Activated T-helper 1 cell treated with anti-CD3 and anti-CD28 coated beads, Interleukin-12 subunit alpha, Interleukin-12 subunit beta, Interleukin-2, Interleukin-4 antibody, amounts not matched to agents 30 ng/mL and 10 ng/mL and 1 ng/mL, durations not matched to agents 14 hours and 24 hours and 36 hours (primary cell): ENCODE data around the gene HOXA4. TPM values are rescaled to one million over a fixed set of nuclear protein-coding genes. Genes with fewer than 3 reads are reported as not detected.

Experiments
- DNase-seq: peaks from one replicate; pipeline ENCODE4 v3.0.0; 2021; ENCODE audit warnings: low spot score
- H3K27ac Mint-ChIP-seq: one replicate; pipeline ENCODE4 v1.8.0; 2021; ENCODE audit warnings: mild to moderate bottlenecking, mixed read lengths
- H3K27me3 Mint-ChIP-seq: one replicate; pipeline ENCODE4 v1.8.0; 2022; ENCODE audit warnings: mild to moderate bottlenecking, moderate library complexity, mixed read lengths; ENCODE audit not compliant: insufficient read depth
- H3K36me3 Mint-ChIP-seq: one replicate; pipeline ENCODE4 v1.8.0; 2021; ENCODE audit warnings: low read depth, mixed read lengths
- H3K4me1 Mint-ChIP-seq: one replicate; pipeline ENCODE4 v1.8.0; 2021; ENCODE audit warnings: low read depth, mixed read lengths
- H3K4me3 Mint-ChIP-seq: one replicate; pipeline ENCODE4 v1.8.0; 2021; ENCODE audit warnings: mild to moderate bottlenecking, moderate library complexity, mixed read lengths
- H3K9me3 Mint-ChIP-seq: one replicate; pipeline ENCODE4 v1.8.0; 2021; ENCODE audit warnings: mixed read lengths
- intact Hi-C: fragments of 100-400 bp; cut with micrococcal nuclease; formaldehyde crosslinking; loops from one replicate; pipeline ENCODE4 v1.15.1; 2024
- total RNA-seq: library from RNA; stranded (reverse); gene quantifications from 2 replicates; pipeline ENCODE4 v1.2.3, GENCODE V29; 2022

HOXA4 gene
- total RNA-seq, 1 donor from 2014 or later, result not detected

- H3K4me3 Mint-ChIP-seq, result no peak overlapping the region
- H3K27ac Mint-ChIP-seq, result no peak overlapping the region
- DNase-seq, result no peak
- no peaks in the 10 kb centered on the region for H3K4me1 Mint-ChIP-seq
- peaks cover 34% of the 10 kb centered on the region for H3K27me3 Mint-ChIP-seq
- intact Hi-C loops, result no loop called here
- H3K9me3 Mint-ChIP-seq, result no peaks in the 10 kb centered on the region
- H3K36me3 Mint-ChIP-seq, result no peaks in the 10 kb centered on the region
Observed at GRCh38 chr7:27124902-27125689, 5.5 kb downstream of the HOXA4 start.

DNA sequence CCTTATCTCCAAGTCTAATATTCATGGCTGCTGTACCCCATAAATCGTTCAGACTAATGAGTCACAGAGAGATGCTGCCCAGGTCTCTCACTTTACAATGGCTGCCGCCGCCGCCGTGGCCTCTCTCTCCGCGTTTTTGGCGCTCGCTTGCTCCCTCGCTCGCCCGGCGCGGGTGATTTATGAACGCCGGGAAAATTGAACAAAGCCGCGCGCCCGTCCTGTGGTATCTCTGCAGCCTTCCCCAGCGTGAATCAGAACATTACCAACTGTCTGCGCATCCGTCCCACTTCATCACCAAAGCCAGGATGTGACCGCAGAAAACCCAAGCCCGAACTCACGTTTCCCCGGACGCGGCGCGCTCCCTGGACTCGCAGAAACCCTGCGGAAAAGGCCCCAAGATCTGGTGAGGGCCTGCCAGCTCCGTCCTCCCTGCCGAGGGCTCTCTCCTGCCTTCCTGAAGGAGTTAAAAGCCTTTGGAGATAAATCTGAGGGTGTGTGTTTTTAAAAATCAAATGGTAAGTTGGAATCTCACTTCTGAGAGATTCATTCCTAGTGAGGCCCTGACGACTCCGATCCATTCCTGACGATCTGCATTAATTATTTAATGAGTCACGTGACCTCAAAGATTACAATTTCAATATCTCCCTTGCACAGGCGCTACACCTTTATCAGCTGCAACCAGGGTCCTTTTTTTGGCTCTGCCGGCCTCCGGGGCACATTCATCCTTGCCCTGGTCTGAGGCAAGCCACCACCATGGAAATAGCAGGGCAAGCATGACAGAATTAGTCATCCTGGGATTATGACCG is 6.3 kb downstream of the HOXA4 start:
- DNase-seq, result no peak
- Mint-ChIP-seq H3K4me3 (no peak overlapping the region), H3K27me3 (peaks cover 37% of the 10 kb centered on the region), H3K4me1 (no peaks in the 10 kb centered on the region), H3K27ac (no peak overlapping the region), H3K9me3 (no peaks in the 10 kb centered on the region), H3K36me3 (no peaks in the 10 kb centered on the region)
- intact Hi-C loops, result no loop called here

DNA sequence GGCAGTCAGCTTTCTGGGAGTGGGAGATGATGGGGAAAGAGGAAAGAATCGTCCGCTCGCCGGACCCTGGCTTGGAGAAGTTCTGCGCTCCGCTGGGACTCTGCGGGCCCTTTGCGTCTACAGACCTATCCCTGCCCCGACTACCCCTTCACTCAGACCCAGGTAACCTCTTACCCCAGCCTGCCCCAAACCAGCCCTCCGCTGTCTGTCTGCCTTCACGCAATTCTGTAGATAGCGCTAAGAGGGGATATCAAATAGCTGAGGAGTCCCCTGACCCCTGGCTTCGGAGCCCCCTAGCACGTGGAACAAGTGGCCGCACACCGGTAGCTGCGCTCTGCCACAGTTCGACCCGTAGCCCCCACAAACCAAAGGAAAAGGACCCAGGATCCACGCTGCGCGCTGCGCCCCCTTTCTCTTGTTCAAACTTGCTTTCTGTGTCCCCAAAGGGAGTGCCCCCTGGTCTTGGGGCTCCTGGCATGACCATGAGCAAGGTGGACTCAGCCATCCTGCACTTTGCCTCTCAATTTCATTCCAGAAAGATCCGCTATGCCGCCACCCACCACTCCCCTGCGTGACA is 7.0 kb downstream of the HOXA4 start:
- Mint-ChIP-seq H3K27me3 (peaks cover 35% of the 10 kb centered on the region), H3K36me3 (no peaks in the 10 kb centered on the region), H3K4me1 (no peaks in the 10 kb centered on the region), H3K4me3 (no peak overlapping the region), H3K27ac (no peak overlapping the region), H3K9me3 (no peaks in the 10 kb centered on the region)
- intact Hi-C loops, result no loop called here
- DNase-seq, result no peak

- intact Hi-C loops, result no loop called here
- no peaks in the 10 kb centered on the region for H3K4me1 Mint-ChIP-seq
- H3K27me3 Mint-ChIP-seq, result peaks cover 31% of the 10 kb centered on the region
- no peaks in the 10 kb centered on the region for H3K36me3 Mint-ChIP-seq
- no peak overlapping the region for H3K27ac Mint-ChIP-seq
- H3K4me3 Mint-ChIP-seq, result no peak overlapping the region
- no peak for DNase-seq
- no peaks in the 10 kb centered on the region for H3K9me3 Mint-ChIP-seq
Observed at GRCh38 chr7:27123007-27123476, 7.5 kb downstream of the HOXA4 start.

GRCh38 chr7:27122077-27122910 is 8.3 kb downstream of the HOXA4 start:
- Mint-ChIP-seq H3K9me3 (no peaks in the 10 kb centered on the region), H3K27me3 (peaks cover 24% of the 10 kb centered on the region), H3K4me1 (no peaks in the 10 kb centered on the region), H3K36me3 (no peaks in the 10 kb centered on the region), H3K27ac (no peak overlapping the region), H3K4me3 (no peak overlapping the region)
- intact Hi-C loops, result no loop called here
- DNase-seq, result no peak

- no peak for DNase-seq
- Mint-ChIP-seq H3K4me3 (no peak overlapping the region), H3K4me1 (no peaks in the 10 kb centered on the region), H3K27ac (no peak overlapping the region), H3K27me3 (peaks cover 19% of the 10 kb centered on the region), H3K36me3 (no peaks in the 10 kb centered on the region), H3K9me3 (no peaks in the 10 kb centered on the region)
- intact Hi-C loops, result no loop called here
Observed at GRCh38 chr7:27121684-27122076, 8.9 kb downstream of the HOXA4 start.

DNA sequence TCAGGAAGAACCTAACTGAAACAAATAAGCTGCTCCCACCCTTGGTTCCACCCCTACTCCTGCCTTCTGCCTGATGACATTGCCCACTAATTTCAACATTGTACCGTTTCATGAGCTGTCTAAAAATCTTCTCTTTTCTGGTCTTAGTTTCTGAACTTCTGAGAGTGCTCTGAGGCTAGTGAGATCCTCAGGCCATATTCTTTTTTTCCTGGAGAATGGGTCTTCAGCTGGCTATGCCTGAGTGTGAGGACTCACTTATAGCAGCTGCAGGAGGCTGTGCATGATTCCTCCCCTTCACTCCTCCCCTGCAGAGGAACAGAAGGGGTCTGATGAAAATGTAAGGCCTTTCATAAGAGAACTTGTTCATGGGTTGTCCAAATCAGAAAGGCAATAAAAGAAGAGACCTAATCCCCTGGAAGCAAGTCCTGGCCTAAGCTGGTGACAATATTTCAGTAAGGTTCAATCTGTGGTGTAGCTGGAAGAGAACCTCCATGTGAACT is 11.1 kb downstream of the HOXA4 start:
- H3K9me3 Mint-ChIP-seq, result no peaks in the 10 kb centered on the region
- intact Hi-C loops, result no loop called here
- no peaks in the 10 kb centered on the region for H3K4me1 Mint-ChIP-seq
- no peak for DNase-seq
- no peaks in the 10 kb centered on the region for H3K36me3 Mint-ChIP-seq
- H3K27me3 Mint-ChIP-seq, result peaks cover 8% of the 10 kb centered on the region
- no peak overlapping the region for H3K27ac Mint-ChIP-seq
- H3K4me3 Mint-ChIP-seq, result no peak overlapping the region

DNA sequence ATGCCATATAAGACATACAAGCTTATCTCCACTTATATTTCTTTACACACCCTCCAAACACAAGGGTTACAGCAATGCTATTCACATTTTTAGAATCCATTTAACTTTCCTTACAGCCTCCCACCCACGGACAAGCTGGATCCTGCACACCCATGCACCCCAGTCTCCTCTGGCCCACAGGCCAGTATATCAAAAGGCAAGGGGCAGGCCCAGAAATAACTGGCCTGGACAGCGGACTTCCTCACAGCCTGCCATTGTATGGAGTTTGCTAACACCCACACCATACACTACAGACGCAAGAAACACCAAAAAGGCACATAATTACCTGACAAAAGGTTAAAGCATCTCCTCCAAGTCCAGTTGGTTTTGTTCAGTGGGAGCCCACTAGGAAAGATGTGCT is 12.0 kb downstream of the HOXA4 start:
- H3K9me3 Mint-ChIP-seq, result no peaks in the 10 kb centered on the region
- DNase-seq, result no peak

DNA sequence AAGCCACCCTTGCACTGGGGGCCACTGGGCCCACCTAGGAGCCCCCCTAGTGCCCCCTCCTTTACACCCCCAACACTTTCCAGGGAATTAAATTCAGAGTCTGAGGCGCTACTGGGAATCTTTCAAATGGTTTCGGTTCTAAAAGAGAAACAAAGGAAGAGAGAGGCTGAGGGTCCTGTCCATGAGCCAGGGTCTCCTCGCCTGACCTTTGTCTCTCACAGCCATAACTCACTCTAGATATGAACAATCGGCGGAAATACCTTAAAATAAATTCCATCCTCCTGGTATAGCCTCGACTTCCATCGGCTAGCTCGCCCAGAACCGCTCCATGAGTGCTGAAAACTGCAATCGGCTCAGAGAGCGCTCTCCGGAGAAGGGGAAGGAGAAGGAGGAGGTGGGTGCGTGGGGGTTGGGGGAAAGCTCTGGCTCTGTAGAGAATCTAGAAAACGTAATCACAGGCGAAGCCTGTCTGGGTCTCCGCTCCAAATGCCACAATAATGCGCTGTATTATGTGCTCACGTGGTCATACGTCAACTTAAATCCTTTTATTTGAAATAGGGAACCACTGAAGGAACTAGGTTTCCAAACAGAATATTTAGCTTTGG is 12.6 kb downstream of the HOXA4 start:
- intact Hi-C loops, result no loop called here
- no peak for DNase-seq
- no peaks in the 10 kb centered on the region for H3K36me3 Mint-ChIP-seq
- no peaks in the 10 kb centered on the region for H3K9me3 Mint-ChIP-seq
- H3K4me3 Mint-ChIP-seq, result no peak overlapping the region
- H3K4me1 Mint-ChIP-seq, result no peaks in the 10 kb centered on the region
- H3K27me3 Mint-ChIP-seq, result peaks cover 6% of the 10 kb centered on the region
- no peak overlapping the region for H3K27ac Mint-ChIP-seq

More for the DNA sequence above, 12.0 kb downstream of the HOXA4 start:
- Mint-ChIP-seq H3K27me3 (peaks cover 6% of the 10 kb centered on the region), H3K4me3 (no peak overlapping the region), H3K27ac (no peak overlapping the region), H3K4me1 (no peaks in the 10 kb centered on the region), H3K36me3 (no peaks in the 10 kb centered on the region)
- intact Hi-C loops, result no loop called here

- no peak for DNase-seq
- Mint-ChIP-seq H3K36me3 (no peaks in the 10 kb centered on the region), H3K9me3 (no peaks in the 10 kb centered on the region), H3K4me3 (no peak overlapping the region), H3K4me1 (no peaks in the 10 kb centered on the region), H3K27ac (no peak overlapping the region), H3K27me3 (peaks cover 6% of the 10 kb centered on the region)
- intact Hi-C loops, result no loop called here
Observed at GRCh38 chr7:27116962-27117886, 13.3 kb downstream of the HOXA4 start.
